Fibroblast of lung (primary cell): ENCODE measurements around the gene KIAA1328.

ENCODE experiments used
- CTCF ChIP-seq, 2 donors: IDR thresholded peaks in 1 of 2; conservative IDR thresholded peaks in 1 of 2; 1 replicate in 1 of 2; 2 replicates in 1 of 2; pipeline ENCODE4 v1.5.1; 2011 to 2012; ENCODE audit warnings: low read length in 2 of 2, control low read depth in 1 of 2, inconsistent platforms in 1 of 2, low read depth in 1 of 2, mild to moderate bottlenecking in 1 of 2
- EZH2 ChIP-seq: IDR thresholded peaks from 2 replicates; pipeline ENCODE4 v1.5.1; 2012; ENCODE audit warnings: low read length, control low read depth, mild to moderate bottlenecking; ENCODE audit errors: missing control alignments

DNA sequence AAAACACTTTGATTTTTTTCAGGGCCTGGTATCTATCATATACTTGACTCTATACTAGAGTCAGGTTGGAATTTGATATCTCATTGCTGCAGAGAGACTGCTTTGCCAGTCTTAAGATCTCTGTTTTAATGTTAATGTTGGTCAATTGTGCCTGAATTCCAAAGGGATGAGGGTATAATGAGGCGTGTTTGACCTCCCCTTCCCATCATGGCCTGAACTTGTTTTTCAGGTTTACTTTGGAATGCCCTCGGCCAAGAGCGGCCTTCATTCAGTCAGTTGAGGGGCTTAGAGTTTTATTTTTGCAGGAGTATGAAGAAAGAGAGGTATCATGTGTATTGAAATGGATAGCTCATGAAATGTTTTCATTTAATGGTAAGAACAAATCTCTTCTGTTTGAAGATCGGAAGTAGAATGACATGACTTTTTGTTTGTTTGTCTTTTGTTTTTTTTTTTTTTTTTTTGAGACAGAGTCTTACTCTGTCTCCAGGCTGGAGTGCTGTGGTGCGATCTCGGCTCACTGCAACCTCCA lies 119.0 kb downstream of the KIAA1328 start:
- TF ChIP-seq CTCF (conservative IDR thresholded peaks at IDR 0.05 in 1 of 2, IDR thresholded peaks at IDR 0.05 in 1 of 2; ENCODE audit: low read depth in 1 of 2, low read length in 2 of 2) (no peak), EZH2 (no peak)
